Measurements from ENCODE around the gene HTD2. TPM values are rescaled to one million over a fixed set of nuclear protein-coding genes. Genes with fewer than 3 reads are reported as not detected.

HTD2 gene
- total and polyA plus RNA-seq, 2 experiments from 2014 or later = 9.9 to 26.0 TPM

- Histone ChIP-seq H3K27ac (no peak overlapping the region), H3K36me3 (no peaks in the 10 kb centered on the region), H3K9me3 (ENCODE audit: low read depth) (no peaks in the 10 kb centered on the region), H3K4me3 (no peak overlapping the region), H3K4me1 (ENCODE audit: low read depth) (no peaks in the 10 kb centered on the region), H3K27me3 (no peaks in the 10 kb centered on the region)
- DNase-seq (ENCODE audit: low read depth in 1 of 2, low spot score in 1 of 2) = no peak
- TF ChIP-seq CTCF (IDR thresholded peaks at IDR 0.05; ENCODE audit: low read depth, low read length) = no peak
These were observed 62.7 kb downstream of the HTD2 start for GRCh38 chr3:58369038-58369437.

Other genes starting within 250 kb of the HTD2 start
- 0.21 and 0.39 TPM in 2 replicates for gene DNASE1L3, start 95.5 kb upstream of the HTD2 start, total RNA-seq
- gene DNASE1L3, start 95.5 kb upstream of the HTD2 start, polyA plus RNA-seq = 0.51 and 0.94 TPM in 2 replicates
- gene ABHD6, start 68.7 kb upstream of the HTD2 start, total RNA-seq = 13.4 and 31.4 TPM in 2 replicates
- gene ABHD6, start 68.7 kb upstream of the HTD2 start, polyA plus RNA-seq = 12.9 and 32.7 TPM in 2 replicates
- 7.9 and 11.1 TPM in 2 replicates for gene RPP14, start 275 bp upstream of the HTD2 start, total RNA-seq
- 14.2 TPM in 2 replicates for gene RPP14, start 275 bp upstream of the HTD2 start, polyA plus RNA-seq
- 19.3 and 26.8 TPM in 2 replicates for gene PXK, start 26.4 kb downstream of the HTD2 start, total RNA-seq
- gene PXK, start 26.4 kb downstream of the HTD2 start, polyA plus RNA-seq = 18.1 and 30.7 TPM in 2 replicates
- gene PDHB, start 127.3 kb downstream of the HTD2 start, total RNA-seq = 260 and 584 TPM in 2 replicates
- 247 and 266 TPM in 2 replicates for gene PDHB, start 127.3 kb downstream of the HTD2 start, polyA plus RNA-seq
- 15.7 and 17.6 TPM in 2 replicates for gene KCTD6, start 185.6 kb downstream of the HTD2 start, total RNA-seq
- gene KCTD6, start 185.6 kb downstream of the HTD2 start, polyA plus RNA-seq = 31.0 and 32.1 TPM in 2 replicates
- 18.9 and 27.3 TPM in 2 replicates for gene ACOX2, start 230.7 kb downstream of the HTD2 start, total RNA-seq
- gene ACOX2, start 230.7 kb downstream of the HTD2 start, polyA plus RNA-seq = 24.3 and 42.5 TPM in 2 replicates

All from cardiac muscle cell (in vitro differentiated cells and primary cell).